Testis (tissue), 3 donors: ENCODE measurements around the gene UCK2. TPM values are rescaled to one million over a fixed set of nuclear protein-coding genes. Genes with fewer than 3 reads are reported as not detected.

Experiments
- DNase-seq: peaks from one replicate; pipeline ENCODE4 v3.0.0-alpha.2; 2019
- H3K27ac ChIP-seq, 2 donors: fragments of 200-600 bp; sonication (generic); one replicate each; pipeline ENCODE4 v1.5.1; 2019
- H3K27me3 ChIP-seq: fragments of 200-600 bp; sonication (generic); one replicate; pipeline ENCODE4 v1.5.1; 2019
- H3K36me3 ChIP-seq: fragments of 200-600 bp; sonication (generic); one replicate; pipeline ENCODE4 v1.5.1; 2017; ENCODE audit warnings: low read depth; ENCODE audit errors: missing control alignments
- H3K4me1 ChIP-seq: fragments of 200-600 bp; sonication (generic); one replicate; pipeline ENCODE4 v1.5.1; 2019
- H3K4me3 ChIP-seq, 2 donors: fragments of 200-600 bp; sonication (generic); one replicate each; pipeline ENCODE4 v1.5.1; 2017 to 2019
- H3K9me3 ChIP-seq: fragments of 200-600 bp; sonication (generic); one replicate; pipeline ENCODE4 v1.5.1; 2017
- CTCF ChIP-seq, 3 experiments: fragments of 450-650 bp in 2 of 3; fragments of 200-600 bp in 1 of 3; sonication (generic) in 1 of 3; IDR thresholded peaks; one replicate each; pipeline ENCODE4 v1.5.1; 2016 to 2019; ENCODE audit warnings: antibody characterized with exemption in 3 of 3, mild to moderate bottlenecking in 2 of 3, moderate library complexity in 1 of 3
- POLR2A ChIP-seq: fragments of 450-650 bp; IDR thresholded peaks from one replicate; pipeline ENCODE4 v1.6.1; 2017; ENCODE audit warnings: antibody characterized with exemption, mild to moderate bottlenecking, moderate library complexity
- WGBS, 2 donors: methylation state at CpG; one replicate each; pipeline ENCODE4 v1.1.5; 2018; 5-methylcytosine and 5-hydroxymethylcytosine counted together
- intact Hi-C: fragments of 100-400 bp; cut with DNase I; formaldehyde crosslinking; loops from one replicate; pipeline ENCODE4 v1.15.1; 2023; ENCODE audit warnings: low total_unique reads
- polyA plus RNA-seq: library from polyadenylated mRNA; stranded (reverse); fragments of 350-450 nt; fragmentation: Illumina TruSeq; extraction: RNeasy Lipid Tissue Mini Kit (QIAGEN cat#74804); gene quantifications from one replicate; pipeline ENCODE4 v1.2.3, GENCODE V29; 2014; ENCODE audit warnings: low read depth, low replicate concordance; ENCODE audit not compliant: insufficient read depth
- total RNA-seq, 2 donors: library from RNA; depleted of rRNA; stranded (reverse); fragments of >200 nt; gene quantifications; one replicate each; pipeline ENCODE4 v1.2.3, GENCODE V29; 2016

Gene UCK2
- total and polyA plus RNA-seq, 3 donors from 2014 or later, result 27.6 to 29.9 (median 29.7) TPM

GRCh38 chr1:165854101-165854845 is 26.9 kb downstream of the UCK2 start:
- intact Hi-C loops, result no loop called here
- H3K4me3 ChIP-seq, result no peak overlapping the region
- H3K27me3 ChIP-seq, result no peaks in the 10 kb centered on the region
- no peaks in the 10 kb centered on the region for H3K4me1 ChIP-seq
- no peaks in the 10 kb centered on the region for H3K36me3 ChIP-seq
- H3K9me3 ChIP-seq, result no peaks in the 10 kb centered on the region
- TF ChIP-seq POLR2A, result no peak
- TF ChIP-seq CTCF (IDR thresholded peaks at IDR 0.05), result no peak
- no peak for DNase-seq
- 83 to 90% methylated on average over 7 of the region's 7 CpGs for WGBS, 2 donors
- no peak overlapping the region for H3K27ac ChIP-seq

GRCh38 chr1:165855010-165855838 is 27.8 kb downstream of the UCK2 start:
- H3K4me3 ChIP-seq, result no peak overlapping the region
- WGBS, 2 donors, result 85 to 89% methylated on average over 9 of the region's 9 CpGs

GRCh38 chr1:165856021-165856420 is 28.6 kb downstream of the UCK2 start:
- no peaks in the 10 kb centered on the region for H3K9me3 ChIP-seq
- TF ChIP-seq POLR2A, result no peak
- TF ChIP-seq CTCF (IDR thresholded peaks at IDR 0.05), result no peak
- intact Hi-C loops, result no loop called here
- H3K4me1 ChIP-seq, result no peaks in the 10 kb centered on the region
- DNase-seq, result no peak
- 84 to 86% methylated on average over 3 of the region's 3 CpGs for WGBS, 2 donors
- H3K27ac ChIP-seq, result no peak overlapping the region
- H3K27me3 ChIP-seq, result no peaks in the 10 kb centered on the region
- no peak overlapping the region for H3K4me3 ChIP-seq
- H3K36me3 ChIP-seq, result no peaks in the 10 kb centered on the region

More at GRCh38 chr1:165855010-165855838, 27.8 kb downstream of the UCK2 start:
- no peaks in the 10 kb centered on the region for H3K4me1 ChIP-seq
- no peaks in the 10 kb centered on the region for H3K36me3 ChIP-seq
- TF ChIP-seq CTCF (IDR thresholded peaks at IDR 0.05) (no peak), POLR2A (no peak)
- intact Hi-C loops, result no loop called here
- no peak overlapping the region for H3K27ac ChIP-seq
- H3K27me3 ChIP-seq, result no peaks in the 10 kb centered on the region
- DNase-seq, result no peak
- H3K9me3 ChIP-seq, result no peaks in the 10 kb centered on the region

DNA sequence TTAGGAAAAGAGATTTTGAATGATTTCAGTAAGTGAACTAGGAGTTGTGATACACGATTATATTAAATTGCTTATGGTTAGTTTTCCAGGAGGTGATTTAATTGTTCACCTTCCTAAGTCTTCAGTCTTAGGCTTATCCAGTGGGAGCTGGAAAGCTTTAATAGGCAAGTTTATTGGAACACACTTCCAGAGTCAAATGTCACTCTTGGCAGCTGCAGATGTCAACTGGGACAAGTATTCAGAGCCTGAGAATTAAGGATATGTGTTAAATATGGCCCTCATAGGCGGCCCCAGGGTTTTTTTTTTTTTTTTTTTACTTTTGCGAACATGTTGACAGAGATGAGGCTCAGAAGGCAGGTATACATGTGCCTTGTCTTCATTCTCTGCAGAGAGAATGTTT is 29.2 kb downstream of the UCK2 start:
- intact Hi-C loops, result no loop called here
- TF ChIP-seq POLR2A, result no peak
- no peak for TF ChIP-seq CTCF (IDR thresholded peaks at IDR 0.05)
- Histone ChIP-seq H3K4me3 (no peak overlapping the region), H3K27me3 (no peaks in the 10 kb centered on the region), H3K36me3 (no peaks in the 10 kb centered on the region), H3K9me3 (no peaks in the 10 kb centered on the region), H3K4me1 (no peaks in the 10 kb centered on the region), H3K27ac (no peak overlapping the region)
- 81% methylated on average over 3 of the region's 3 CpGs for WGBS, 2 donors
- no peak for DNase-seq
